Aorta (tissue), 5 donors: ENCODE measurements around the gene KIF26B. TPM values are rescaled to one million over a fixed set of nuclear protein-coding genes. Genes with fewer than 3 reads are reported as not detected.
"Not testable (repeated sequence)": the region's sequence is repeated elsewhere in the genome, so short reads cannot be mapped to it uniquely, and the experiment has no call there.

Source experiments
- ATAC-seq: fragments of 200-7000 bp; cut with Tn5 transposase; one replicate; pipeline ENCODE4 v1.9.1; 2022; ENCODE audit warnings: moderate library complexity; ENCODE audit not compliant: low FRiP score
- DNase-seq, 2 donors: peaks; one replicate each; pipeline ENCODE4 v3.0.0-alpha.2; 2020
- H3K27ac ChIP-seq, 2 donors: one replicate each; pipeline ENCODE4 v1.5.1; 2013; ENCODE audit warnings: low read length in 2 of 2, mild to moderate bottlenecking in 2 of 2, moderate library complexity in 2 of 2, control low read depth in 1 of 2, inconsistent platforms in 1 of 2, low read depth in 1 of 2
- H3K27me3 ChIP-seq, 2 donors: one replicate each; pipeline ENCODE4 v1.6.1; 2013; ENCODE audit warnings: control low read depth in 1 of 2, low read length in 1 of 2, mild to moderate bottlenecking in 1 of 2, moderate library complexity in 1 of 2; ENCODE audit not compliant: insufficient read depth in 2 of 2, control insufficient read depth in 1 of 2
- H3K36me3 ChIP-seq, 2 donors: one replicate each; pipeline ENCODE4 v1.6.1; 2013; ENCODE audit warnings: control low read depth in 1 of 2, low read length in 1 of 2, mild to moderate bottlenecking in 1 of 2; ENCODE audit not compliant: insufficient read depth in 2 of 2, control insufficient read depth in 1 of 2
- H3K4me1 ChIP-seq, 2 donors: one replicate each; pipeline ENCODE4 v1.6.1; 2013; ENCODE audit warnings: low read length in 2 of 2, control low read depth in 1 of 2, mild to moderate bottlenecking in 1 of 2, moderate library complexity in 1 of 2; ENCODE audit not compliant: insufficient read depth in 2 of 2, control insufficient read depth in 1 of 2
- H3K4me3 ChIP-seq, 2 donors: one replicate each; pipeline ENCODE4 v1.5.1; 2013; ENCODE audit warnings: low read length in 2 of 2, control low read depth in 1 of 2, mild to moderate bottlenecking in 1 of 2
- H3K9me3 ChIP-seq: one replicate; pipeline ENCODE4 v1.6.1; 2013; ENCODE audit warnings: mild to moderate bottlenecking, low read length; ENCODE audit not compliant: control insufficient read depth
- WGBS, 2 donors: extraction: QIAGEN DNeasy Blood & Tissue Kit; methylation state at CpG; one replicate each; pipeline ENCODE4 v1.1.7; 2013; 5-methylcytosine and 5-hydroxymethylcytosine counted together
- intact Hi-C, 2 donors: fragments of 100-400 bp; cut with DNase I; formaldehyde crosslinking; loops; one replicate each; pipeline versions ENCODE4 v1.14.2 to v1.15.0; 2022
- polyA plus RNA-seq, 2 donors: library from polyadenylated mRNA; stranded (reverse); fragments of 200-250 nt; gene quantifications; one replicate each; pipeline ENCODE4 v1.2.3, GENCODE V29; 2013
- total RNA-seq, 2 donors: library from RNA; stranded (reverse); fragmentation: NEBNext Ultra II Directional; extraction: Animal tissue kit (Norgen Biotek cat#: 25700); gene quantifications; one replicate each; pipeline ENCODE4 v1.2.1, GENCODE V29; 2021
- donor health status: healthy with polysubstance abuse.
- donor health status: Bipolar disorder and iron deficiency.
- donor health status: DM: no; HTN: no; CAD: no.
- donor health status: DM: no; HTN: no; CAD: no.
- donor health status: DM: yes; HTN: yes; CAD: no.

The KIF26B gene
- total and polyA plus RNA-seq, 4 donors, result under 0.01 to 0.58 (median 0.30) TPM

- 79 to 84% methylated on average over 20 of the region's 20 CpGs for WGBS, 2 donors
- no peak for ATAC-seq
- no peak overlapping the region for H3K27ac ChIP-seq
- H3K9me3 ChIP-seq, result no peaks in the 10 kb centered on the region
- no peak overlapping the region for H3K4me3 ChIP-seq
- peak in 1 of 2 donors; percentile 72 for DNase-seq
- H3K27me3 ChIP-seq, result no peaks in the 10 kb centered on the region
- H3K36me3 ChIP-seq, result no peaks in the 10 kb centered on the region
- intact Hi-C loops, result no loop called here
- no peaks in the 10 kb centered on the region for H3K4me1 ChIP-seq
Observed at GRCh38 chr1:245128381-245129101, 26.2 kb upstream of the KIF26B start.

GRCh38 chr1:245129319-245130240, 25.2 kb upstream of the KIF26B start:
- H3K9me3 ChIP-seq, result no peaks in the 10 kb centered on the region
- intact Hi-C loops, result no loop called here
- H3K36me3 ChIP-seq, result no peaks in the 10 kb centered on the region
- no peaks in the 10 kb centered on the region for H3K4me1 ChIP-seq
- DNase-seq (peak in 1 of 2 donors; percentile 16), ATAC-seq (no peak)
- no peak overlapping the region for H3K27ac ChIP-seq
- H3K27me3 ChIP-seq, result no peaks in the 10 kb centered on the region
- no peak overlapping the region for H3K4me3 ChIP-seq
- WGBS, 2 donors, result 41 to 46% methylated on average over 19 of the region's 19 CpGs

GRCh38 chr1:245130281-245131025, 24.3 kb upstream of the KIF26B start:
- ATAC-seq, H3K4me3 ChIP-seq, H3K27ac ChIP-seq, H3K36me3 ChIP-seq, intact Hi-C loops, H3K27me3 ChIP-seq, H3K9me3 ChIP-seq, H3K4me1 ChIP-seq: not testable (repeated sequence)
- peak in 1 of 2 donors; percentile 35 for DNase-seq
- 33 to 66% methylated on average over 16 of the region's 16 CpGs for WGBS, 2 donors

- Histone ChIP-seq H3K27ac (no peak overlapping the region), H3K4me3 (no peak overlapping the region), H3K4me1 (no peaks in the 10 kb centered on the region), H3K36me3 (no peaks in the 10 kb centered on the region), H3K27me3 (no peaks in the 10 kb centered on the region), H3K9me3 (no peaks in the 10 kb centered on the region)
- intact Hi-C loops, result no loop called here
- WGBS, 2 donors, result 36 to 45% methylated on average over 9 of the region's 9 CpGs
- peak in 1 of 2 donors; percentile 9 for DNase-seq
- no peak for ATAC-seq
Observed at GRCh38 chr1:245131026-245131393, 23.8 kb upstream of the KIF26B start.

- Histone ChIP-seq H3K27ac (no peak overlapping the region), H3K27me3 (no peaks in the 10 kb centered on the region), H3K4me3 (no peak overlapping the region), H3K36me3 (no peaks in the 10 kb centered on the region), H3K4me1 (no peaks in the 10 kb centered on the region), H3K9me3 (no peaks in the 10 kb centered on the region)
- WGBS, 2 donors, result 78 to 81% methylated on average over 11 of the region's 11 CpGs
- ATAC-seq, result no peak
- intact Hi-C loops, result no loop called here
- peak in 1 of 2 donors; percentile 14 for DNase-seq
Observed at GRCh38 chr1:245132771-245133170, 22.0 kb upstream of the KIF26B start.

GRCh38 chr1:245133995-245134715, 20.6 kb upstream of the KIF26B start:
- intact Hi-C loops, result no loop called here
- H3K4me3 ChIP-seq, result no peak overlapping the region
- H3K27me3 ChIP-seq, result no peaks in the 10 kb centered on the region
- no peaks in the 10 kb centered on the region for H3K9me3 ChIP-seq
- peak; percentile 29 for ATAC-seq
- DNase-seq, result peak in 1 of 2 donors; percentile 43
- 82 to 83% methylated on average over 17 of the region's 17 CpGs for WGBS, 2 donors
- no peak overlapping the region for H3K27ac ChIP-seq
- no peaks in the 10 kb centered on the region for H3K4me1 ChIP-seq
- H3K36me3 ChIP-seq, result no peaks in the 10 kb centered on the region

- Histone ChIP-seq H3K27ac (no peak overlapping the region), H3K4me3 (no peak overlapping the region), H3K4me1 (no peaks in the 10 kb centered on the region), H3K27me3 (no peaks in the 10 kb centered on the region), H3K36me3 (no peaks in the 10 kb centered on the region), H3K9me3 (no peaks in the 10 kb centered on the region)
- DNase-seq (no peak), ATAC-seq (no peak)
- WGBS, 2 donors, result 87 to 88% methylated on average over 18 of the region's 18 CpGs
- intact Hi-C loops, result no loop called here
Observed at GRCh38 chr1:245142171-245142798, 12.5 kb upstream of the KIF26B start.

GRCh38 chr1:245142976-245143375, 11.8 kb upstream of the KIF26B start:
- no peaks in the 10 kb centered on the region for H3K27me3 ChIP-seq
- no peaks in the 10 kb centered on the region for H3K9me3 ChIP-seq
- 91 to 92% methylated on average over 14 of the region's 14 CpGs for WGBS, 2 donors
- no peak overlapping the region for H3K27ac ChIP-seq
- no peaks in the 10 kb centered on the region for H3K36me3 ChIP-seq
- H3K4me3 ChIP-seq, result no peak overlapping the region
- intact Hi-C loops, result no loop called here
- no peaks in the 10 kb centered on the region for H3K4me1 ChIP-seq
- DNase-seq (no peak), ATAC-seq (no peak)
